GM19238 (cell line): Measurements from ENCODE around the gene CYB5D1.
"Not testable (repeated sequence)": the region's sequence is repeated elsewhere in the genome, so short reads cannot be mapped to it uniquely, and the experiment has no call there.

Experiments used
- DNase-seq: peaks from one replicate; pipeline ENCODE4 v3.0.0; 2011; ENCODE audit warnings: low spot score; ENCODE audit not compliant: insufficient read length

Gene CYB5D1, protein sequence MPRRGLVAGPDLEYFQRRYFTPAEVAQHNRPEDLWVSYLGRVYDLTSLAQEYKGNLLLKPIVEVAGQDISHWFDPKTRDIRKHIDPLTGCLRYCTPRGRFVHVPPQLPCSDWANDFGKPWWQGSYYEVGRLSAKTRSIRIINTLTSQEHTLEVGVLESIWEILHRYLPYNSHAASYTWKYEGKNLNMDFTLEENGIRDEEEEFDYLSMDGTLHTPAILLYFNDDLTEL

DNA sequence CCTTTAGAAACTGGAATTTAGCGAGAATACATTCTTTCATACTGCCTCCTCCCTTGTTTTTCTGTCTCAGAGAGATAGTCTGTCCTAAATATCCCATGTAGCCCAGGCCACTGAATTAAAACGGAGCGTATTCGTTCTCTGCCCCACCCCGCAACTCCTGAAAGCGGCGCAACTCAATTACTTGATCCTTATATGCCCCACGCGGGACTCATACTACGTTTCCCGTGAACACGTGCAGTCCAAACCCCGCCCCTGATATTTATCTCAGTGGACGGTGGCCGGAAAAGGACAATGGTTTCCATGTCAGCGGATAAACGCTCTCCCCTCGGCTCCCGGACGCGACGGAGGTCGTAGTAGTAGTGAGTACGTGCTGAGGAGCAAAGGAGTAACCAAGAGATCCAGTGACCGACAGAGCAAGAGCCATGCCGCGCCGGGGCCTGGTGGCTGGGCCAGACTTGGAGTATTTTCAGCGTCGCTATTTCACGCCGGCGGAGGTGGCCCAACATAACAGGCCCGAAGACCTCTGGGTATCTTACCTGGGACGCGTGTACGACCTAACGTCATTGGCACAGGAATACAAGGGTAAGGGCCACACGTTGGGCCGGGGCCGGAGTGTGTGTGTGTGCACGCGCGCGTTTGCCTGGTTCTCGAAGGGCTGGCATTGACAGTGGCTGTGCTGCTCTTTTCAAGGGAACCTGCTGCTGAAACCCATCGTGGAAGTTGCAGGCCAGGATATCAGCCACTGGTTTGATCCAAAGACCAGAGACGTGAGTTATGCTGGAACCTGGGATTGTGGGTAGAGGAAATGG is at the start of gene CYB5D1:
TSS of gene CYB5D1 (plus strand) at position 291 of the 809 bp plus-strand sequence. CDS start at position 423, 132 bp downstream.
- DNase-seq = peak; percentile 60

GRCh38 chr17:7809086-7809790 is 48.6 kb upstream of the CYB5D1 start:
- DNase-seq = no peak

- not testable (repeated sequence) for DNase-seq
Measured at GRCh38 chr17:7809791-7810343, 47.9 kb upstream of the CYB5D1 start.

DNA sequence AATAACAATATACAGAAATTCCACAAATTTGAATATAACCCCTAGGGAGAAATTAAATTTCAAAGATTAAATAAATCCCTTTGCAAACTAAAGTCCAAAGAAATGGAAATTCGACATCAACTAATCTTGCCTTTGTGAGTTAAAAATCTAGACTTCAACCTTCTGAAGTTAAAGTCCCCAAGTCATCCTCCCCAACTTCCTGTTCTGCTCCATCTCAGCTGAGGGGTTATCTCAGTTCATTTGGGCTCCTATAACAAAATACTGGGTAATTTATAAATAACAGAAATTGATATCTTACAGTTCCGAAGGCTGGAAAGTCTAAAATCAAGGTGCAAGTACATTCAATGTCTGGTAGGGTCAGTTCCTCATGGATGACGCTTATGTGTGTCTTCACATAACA is 46.6 kb upstream of the CYB5D1 start:
- no peak for DNase-seq

GRCh38 chr17:7814969-7815368 is 42.8 kb upstream of the CYB5D1 start:
- DNase-seq = no peak

DNA sequence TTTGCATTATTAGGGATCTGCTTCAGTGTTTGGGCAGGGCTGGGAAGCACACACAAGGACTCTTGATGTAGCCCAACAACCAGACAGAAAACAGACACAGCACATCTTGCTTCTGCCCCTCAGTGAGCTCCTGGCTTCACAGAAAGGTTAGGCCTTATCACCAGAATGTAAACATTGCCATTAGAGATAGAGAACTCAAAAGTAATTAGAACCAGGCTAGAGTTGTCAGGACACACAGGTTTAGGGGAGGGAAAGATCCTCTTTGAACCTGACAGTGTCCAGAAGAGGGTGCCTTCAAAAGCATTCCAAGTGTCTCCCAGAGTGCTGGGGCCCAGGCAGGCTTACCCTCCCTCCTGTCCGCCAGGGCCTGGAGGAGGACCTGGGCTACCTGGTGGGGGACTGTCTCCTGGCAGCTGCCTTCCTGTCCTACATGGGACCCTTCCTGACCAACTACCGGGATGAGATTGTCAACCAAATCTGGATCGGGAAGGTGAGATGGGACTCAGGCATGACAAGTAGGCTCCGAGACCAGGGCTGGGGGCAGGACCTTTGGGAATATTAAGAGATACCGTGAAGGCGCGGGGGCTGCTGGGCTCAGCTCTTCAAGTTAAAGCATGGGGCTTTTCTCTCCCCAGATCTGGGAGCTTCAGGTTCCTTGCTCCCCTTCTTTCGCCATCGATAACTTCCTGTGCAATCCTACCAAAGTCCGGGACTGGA is 40.7 kb upstream of the CYB5D1 start:
- DNase-seq = no peak

GRCh38 chr17:7817643-7817964 is 40.2 kb upstream of the CYB5D1 start:
- no peak for DNase-seq

DNA sequence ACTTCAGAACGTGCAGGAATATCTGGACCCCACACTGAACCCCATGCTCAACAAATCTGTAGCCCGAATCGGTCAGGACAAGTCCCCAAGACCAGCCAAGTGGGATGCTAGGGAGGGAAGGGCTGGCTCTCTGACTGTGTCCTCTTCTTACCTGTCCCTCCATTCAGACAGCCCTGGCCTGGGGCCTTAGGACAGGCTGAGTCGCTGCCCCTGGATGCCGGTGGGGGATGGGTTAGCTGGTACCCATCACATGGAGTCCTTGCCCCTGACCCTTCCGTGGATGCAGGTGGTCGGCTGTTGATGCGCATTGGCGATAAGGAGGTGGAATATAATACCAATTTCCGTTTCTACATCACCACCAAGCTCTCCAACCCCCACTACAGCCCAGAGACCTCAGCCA is 39.8 kb upstream of the CYB5D1 start:
- no peak for DNase-seq

- DNase-seq = no peak
Measured at GRCh38 chr17:7818746-7819645, 38.8 kb upstream of the CYB5D1 start.

GRCh38 chr17:7820231-7820630 is 37.6 kb upstream of the CYB5D1 start:
- DNase-seq = no peak

DNA sequence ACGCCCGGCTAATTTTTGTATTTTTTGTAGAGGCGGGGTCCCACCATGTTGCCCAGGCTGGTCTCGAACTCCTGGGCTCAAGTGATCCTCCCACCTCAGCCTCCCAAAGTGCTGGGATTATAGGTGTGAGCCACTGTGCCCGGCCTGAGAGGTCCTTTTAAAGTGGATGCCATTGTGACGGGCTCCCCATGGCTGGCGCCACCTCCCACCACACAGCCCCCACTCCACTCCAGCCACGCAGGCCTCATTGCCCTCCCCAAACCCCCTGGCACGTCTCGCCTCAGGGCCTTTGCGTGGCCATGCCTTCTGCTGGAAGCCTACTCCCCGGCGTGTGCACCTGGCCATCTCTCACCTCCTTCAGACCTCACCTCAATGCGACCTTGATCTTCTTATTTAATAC is 35.7 kb upstream of the CYB5D1 start:
- DNase-seq = no peak

DNA sequence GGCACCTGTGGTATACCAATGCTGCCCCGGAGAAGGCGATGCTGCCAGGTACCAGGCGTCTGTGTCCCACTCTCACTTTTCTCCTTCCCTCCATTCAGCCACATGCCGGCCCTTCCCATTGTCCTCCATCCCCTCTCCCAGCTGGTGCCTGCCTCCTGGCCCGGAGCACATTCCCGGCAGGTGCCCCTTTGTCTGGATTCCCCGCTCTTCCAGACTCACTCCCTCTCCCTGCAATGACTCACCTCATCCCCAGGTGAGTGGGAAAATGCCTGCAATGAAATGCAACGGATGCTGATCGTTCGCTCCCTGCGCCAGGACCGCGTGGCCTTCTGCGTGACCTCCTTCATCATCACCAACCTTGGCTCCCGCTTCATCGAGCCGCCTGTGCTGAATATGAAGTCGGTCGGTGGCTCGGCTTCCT is 34.2 kb upstream of the CYB5D1 start:
- no peak for DNase-seq

DNA sequence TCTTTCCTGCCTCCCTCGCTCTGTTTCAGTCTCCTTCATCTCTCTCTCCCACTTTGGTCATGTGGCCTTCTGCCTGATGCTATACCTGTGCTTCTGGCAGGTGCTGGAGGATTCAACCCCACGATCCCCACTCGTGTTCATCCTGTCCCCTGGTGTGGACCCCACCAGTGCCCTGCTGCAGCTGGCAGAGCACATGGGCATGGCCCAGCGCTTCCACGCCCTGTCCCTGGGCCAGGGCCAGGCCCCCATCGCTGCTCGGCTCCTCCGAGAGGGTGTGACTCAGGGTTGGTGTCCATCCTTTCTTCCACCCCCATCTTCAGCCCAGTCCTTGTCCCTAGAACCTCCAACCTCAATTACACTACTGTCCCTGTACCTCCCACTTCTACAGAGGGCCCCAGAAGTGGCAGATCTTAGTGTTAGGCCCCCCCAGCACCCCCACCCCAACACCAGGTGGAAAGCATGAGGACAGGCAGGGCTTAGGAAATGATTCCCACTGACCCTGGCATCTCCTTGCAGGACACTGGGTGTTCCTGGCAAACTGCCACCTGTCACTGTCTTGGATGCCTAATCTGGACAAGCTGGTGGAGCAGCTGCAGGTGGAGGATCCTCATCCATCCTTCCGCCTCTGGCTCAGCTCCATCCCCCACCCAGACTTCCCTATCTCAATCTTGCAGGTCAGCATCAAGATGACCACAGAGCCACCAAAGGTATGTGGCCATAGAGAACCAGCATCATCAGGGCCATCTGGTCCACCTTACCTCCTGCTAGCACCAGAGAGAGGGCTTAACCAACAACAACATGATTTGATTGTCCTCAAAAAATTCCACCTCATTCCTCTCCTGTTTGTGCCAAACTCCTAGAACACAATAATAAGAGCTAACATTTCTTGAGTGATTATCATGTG is 33.5 kb upstream of the CYB5D1 start:
- no peak for DNase-seq

- no peak for DNase-seq
Measured at GRCh38 chr17:7825206-7825990, 32.4 kb upstream of the CYB5D1 start.

GRCh38 chr17:7830616-7831015 is 27.2 kb upstream of the CYB5D1 start:
- no peak for DNase-seq

DNA sequence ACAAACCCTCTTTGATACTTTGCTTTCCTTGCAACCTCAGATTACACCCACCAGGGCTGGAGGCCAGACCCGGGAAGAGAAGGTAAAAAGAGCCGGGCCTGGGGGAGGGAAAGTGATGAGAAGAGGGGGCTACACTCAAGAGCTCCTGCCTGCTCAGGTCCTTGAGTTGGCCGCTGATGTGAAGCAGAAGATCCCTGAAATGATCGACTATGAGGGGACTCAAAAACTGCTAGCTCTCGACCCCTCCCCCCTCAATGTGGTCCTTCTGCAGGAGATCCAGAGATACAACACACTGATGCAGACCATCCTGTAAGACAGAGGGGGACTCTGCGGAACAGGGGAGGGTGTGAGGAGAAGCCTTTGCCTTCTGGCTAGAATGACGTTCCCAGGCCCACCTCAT is 26.6 kb upstream of the CYB5D1 start:
- no peak for DNase-seq

- DNase-seq = no peak
Measured at GRCh38 chr17:7832431-7832830, 25.4 kb upstream of the CYB5D1 start.

GRCh38 chr17:7833011-7833794 is 24.6 kb upstream of the CYB5D1 start:
- DNase-seq = no peak
